ENCODE results near the gene F13A1.

- no peak for TF ChIP-seq CTCF (IDR thresholded peaks at IDR 0.05)
- no peak for TF ChIP-seq POLR2A (IDR thresholded peaks at IDR 0.05)
Measured at GRCh38 chr6:6357032-6357431, 36.6 kb upstream of the F13A1 start.

Data from testis (tissue), 2 donors.